ENCODE results near the gene SETD3. TPM values are rescaled to one million over a fixed set of nuclear protein-coding genes. Genes with fewer than 3 reads are reported as not detected.

Gene SETD3
- total RNA-seq, 1 donor from 2014 or later: 67.4 TPM

- Mint-ChIP-seq H3K4me3 (ENCODE audit: unreplicated experiment) (peak overlapping the region; percentile 69), H3K27ac (ENCODE audit: unreplicated experiment) (no peak overlapping the region), H3K27me3 (ENCODE audit: unreplicated experiment) (peaks cover 24% of the 10 kb centered on the region), H3K9me3 (ENCODE audit: unreplicated experiment) (no peaks in the 10 kb centered on the region), H3K4me1 (ENCODE audit: unreplicated experiment) (peaks cover 5% of the 10 kb centered on the region), H3K36me3 (ENCODE audit: low read depth, unreplicated experiment) (peaks cover 58% of the 10 kb centered on the region)
- no peak for DNase-seq (ENCODE audit: low spot score)
- no peak for TF ChIP-seq CTCF (IDR thresholded peaks at IDR 0.05; ENCODE audit: unreplicated experiment)
Measured at GRCh38 chr14:99507860-99508640, 27.4 kb upstream of the SETD3 start.

GRCh38 chr14:99506276-99506675 is 25.6 kb upstream of the SETD3 start:
- DNase-seq (ENCODE audit: low spot score): no peak

GRCh38 chr14:99505089-99505488 is 24.4 kb upstream of the SETD3 start:
- H3K27ac Mint-ChIP-seq (ENCODE audit: unreplicated experiment): no peak overlapping the region
- no peak for TF ChIP-seq CTCF (IDR thresholded peaks at IDR 0.05; ENCODE audit: unreplicated experiment)
- peak overlapping the region; percentile 28 for H3K4me3 Mint-ChIP-seq (ENCODE audit: unreplicated experiment)
- H3K27me3 Mint-ChIP-seq (ENCODE audit: unreplicated experiment): peaks cover 24% of the 10 kb centered on the region
- H3K9me3 Mint-ChIP-seq (ENCODE audit: unreplicated experiment): no peaks in the 10 kb centered on the region
- H3K36me3 Mint-ChIP-seq (ENCODE audit: low read depth, unreplicated experiment): peaks cover 63% of the 10 kb centered on the region
- H3K4me1 Mint-ChIP-seq (ENCODE audit: unreplicated experiment): peaks cover 8% of the 10 kb centered on the region
- DNase-seq (ENCODE audit: low spot score): no peak

More at GRCh38 chr14:99506276-99506675, 25.6 kb upstream of the SETD3 start:
- no peak for TF ChIP-seq CTCF (IDR thresholded peaks at IDR 0.05; ENCODE audit: unreplicated experiment)
- Mint-ChIP-seq H3K27me3 (ENCODE audit: unreplicated experiment) (peaks cover 24% of the 10 kb centered on the region), H3K4me3 (ENCODE audit: unreplicated experiment) (peak overlapping the region; percentile 21), H3K27ac (ENCODE audit: unreplicated experiment) (peak overlapping the region; percentile 12), H3K9me3 (ENCODE audit: unreplicated experiment) (no peaks in the 10 kb centered on the region), H3K4me1 (ENCODE audit: unreplicated experiment) (peaks cover 8% of the 10 kb centered on the region), H3K36me3 (ENCODE audit: low read depth, unreplicated experiment) (peaks cover 67% of the 10 kb centered on the region)

GRCh38 chr14:99503848-99504453 is 23.3 kb upstream of the SETD3 start:
- no peak overlapping the region for H3K4me3 Mint-ChIP-seq (ENCODE audit: unreplicated experiment)
- TF ChIP-seq CTCF (IDR thresholded peaks at IDR 0.05; ENCODE audit: unreplicated experiment): no peak
- no peak overlapping the region for H3K27ac Mint-ChIP-seq (ENCODE audit: unreplicated experiment)
- no peaks in the 10 kb centered on the region for H3K9me3 Mint-ChIP-seq (ENCODE audit: unreplicated experiment)
- H3K4me1 Mint-ChIP-seq (ENCODE audit: unreplicated experiment): peaks cover 8% of the 10 kb centered on the region
- H3K27me3 Mint-ChIP-seq (ENCODE audit: unreplicated experiment): peaks cover 14% of the 10 kb centered on the region
- no peak for DNase-seq (ENCODE audit: low spot score)
- H3K36me3 Mint-ChIP-seq (ENCODE audit: low read depth, unreplicated experiment): peaks cover 57% of the 10 kb centered on the region

GRCh38 chr14:99502989-99503421 is 22.3 kb upstream of the SETD3 start:
- H3K4me1 Mint-ChIP-seq (ENCODE audit: unreplicated experiment): peaks cover 8% of the 10 kb centered on the region
- peak overlapping the region; percentile 42 for H3K4me3 Mint-ChIP-seq (ENCODE audit: unreplicated experiment)
- H3K36me3 Mint-ChIP-seq (ENCODE audit: low read depth, unreplicated experiment): peaks cover 49% of the 10 kb centered on the region
- no peaks in the 10 kb centered on the region for H3K9me3 Mint-ChIP-seq (ENCODE audit: unreplicated experiment)
- H3K27me3 Mint-ChIP-seq (ENCODE audit: unreplicated experiment): peaks cover 9% of the 10 kb centered on the region
- no peak for DNase-seq (ENCODE audit: low spot score)
- no peak for TF ChIP-seq CTCF (IDR thresholded peaks at IDR 0.05; ENCODE audit: unreplicated experiment)
- no peak overlapping the region for H3K27ac Mint-ChIP-seq (ENCODE audit: unreplicated experiment)
